HEK293 (cell line): ENCODE measurements around the gene GLB1L.

Source experiments
- CTCF ChIA-PET: fragments of 350-600 bp; formaldehyde crosslinking; extraction: SDS; loops from one replicate; lab custom pipeline; 2021; ENCODE audit warnings: antibody characterized with exemption; lab: Yijun Ruan, JAX
- POLR2A ChIA-PET: fragments of 300-600 bp; formaldehyde crosslinking; extraction: SDS; loops from one replicate; lab custom pipeline; 2020; ENCODE audit warnings: antibody characterized with exemption, inconsistent platforms; lab: Yijun Ruan, JAX
- H3K27ac ChIP-seq: fragments of 200-500 bp; sonication (Bioruptor generic); 2 replicates; pipeline ENCODE4 v1.5.1; 2014; ENCODE audit warnings: low read depth, low read length, control low read depth, inconsistent platforms; ENCODE audit errors: extremely low read depth
- H3K36me3 ChIP-seq, 2 experiments: fragments of 200-500 bp in 1 of 2; sonication (Bioruptor generic) in 1 of 2; 1 replicate in 1 of 2; 2 replicates in 1 of 2; pipeline ENCODE4 v1.5.1; 2014 to 2017; ENCODE audit warnings: inconsistent platforms in 2 of 2, low read length in 2 of 2; ENCODE audit not compliant: control insufficient read depth in 2 of 2, insufficient read depth in 1 of 2
- H3K4me1 ChIP-seq: fragments of 200-500 bp; sonication (Bioruptor generic); 2 replicates; pipeline ENCODE4 v1.5.1; 2014; ENCODE audit warnings: mild to moderate bottlenecking, low read length, inconsistent platforms; ENCODE audit not compliant: control insufficient read depth, insufficient read depth
- H3K4me3 ChIP-seq: 2 replicates; pipeline ENCODE4 v1.5.1; 2011; ENCODE audit warnings: low read depth, mild to moderate bottlenecking, control low read depth, low read length, moderate library complexity
- H3K9me3 ChIP-seq: fragments of 200-500 bp; sonication (Bioruptor generic); 2 replicates; pipeline ENCODE4 v1.5.1; 2014; ENCODE audit warnings: low read depth, low read length, inconsistent platforms; ENCODE audit not compliant: control insufficient read depth, insufficient read depth
- BCL11B ChIP-seq: fragments of 450-650 bp; formaldehyde crosslinking; IDR thresholded peaks from 2 replicates; pipeline ENCODE4 v1.5.1; 2016; ENCODE audit warnings: low read depth, missing biosample characterization, missing genetic modification characterization
- CTCF ChIP-seq: fragments of 450-650 bp; formaldehyde crosslinking; IDR thresholded peaks from 2 replicates; pipeline ENCODE4 v1.5.1; 2016; ENCODE audit warnings: missing biosample characterization, missing genetic modification characterization
- GFI1B ChIP-seq: fragments of 450-650 bp; formaldehyde crosslinking; IDR thresholded peaks from 2 replicates; pipeline ENCODE4 v1.5.1; 2016; ENCODE audit warnings: missing biosample characterization, missing genetic modification characterization
- PBX3 ChIP-seq: sonication (generic); formaldehyde crosslinking; IDR thresholded peaks from 2 replicates; pipeline ENCODE4 v1.8.1; 2022; ENCODE audit warnings: mild to moderate bottlenecking, moderate library complexity, missing genetic modification reagents
- RBAK ChIP-seq: fragments of 450-650 bp; formaldehyde crosslinking; IDR thresholded peaks from 2 replicates; pipeline ENCODE4 v1.5.1; 2016; ENCODE audit warnings: missing biosample characterization, missing genetic modification characterization
- TCF7L2 ChIP-seq: IDR thresholded peaks from 2 replicates; pipeline ENCODE4 v1.6.1; 2011; ENCODE audit warnings: low read depth, mild to moderate bottlenecking, inconsistent platforms, low read length, moderate library complexity, borderline replicate concordance
- ZNF138 ChIP-seq: fragments of 450-650 bp; formaldehyde crosslinking; IDR thresholded peaks from 2 replicates; pipeline ENCODE4 v1.5.1; 2016; ENCODE audit warnings: missing biosample characterization, missing genetic modification characterization, borderline replicate concordance
- ZNF148 ChIP-seq: fragments of 450-650 bp; formaldehyde crosslinking; IDR thresholded peaks from 2 replicates; pipeline ENCODE4 v1.5.0; 2017; ENCODE audit warnings: missing biosample characterization, missing genetic modification characterization, borderline replicate concordance
- ZNF2 ChIP-seq: fragments of 450-650 bp; formaldehyde crosslinking; IDR thresholded peaks from 2 replicates; pipeline ENCODE4 v1.5.1; 2016; ENCODE audit warnings: missing biosample characterization, missing genetic modification characterization
- ZNF292 ChIP-seq: fragments of 450-650 bp; formaldehyde crosslinking; IDR thresholded peaks from 2 replicates; pipeline ENCODE4 v1.5.1; 2016; ENCODE audit warnings: low read depth, missing biosample characterization, missing genetic modification characterization, borderline replicate concordance
- ZNF335 ChIP-seq: fragments of 450-650 bp; formaldehyde crosslinking; conservative IDR thresholded peaks from 2 replicates; pipeline ENCODE4 v1.5.1; 2016; ENCODE audit warnings: missing biosample characterization, missing genetic modification characterization
- ZNF404 ChIP-seq: fragments of 450-650 bp; formaldehyde crosslinking; IDR thresholded peaks from 2 replicates; pipeline ENCODE4 v1.5.1; 2017; ENCODE audit warnings: missing biosample characterization, missing genetic modification characterization
- ZNF488 ChIP-seq: fragments of 450-650 bp; formaldehyde crosslinking; IDR thresholded peaks from 2 replicates; pipeline ENCODE4 v1.5.1; 2016; ENCODE audit warnings: missing biosample characterization, missing genetic modification characterization
- ZNF561 ChIP-seq: fragments of 450-650 bp; IDR thresholded peaks from 2 replicates; pipeline ENCODE4 v1.5.1; 2018; ENCODE audit warnings: missing biosample characterization, missing genetic modification characterization, borderline replicate concordance
- ZNF645 ChIP-seq: fragments of 450-650 bp; formaldehyde crosslinking; IDR thresholded peaks from 2 replicates; pipeline ENCODE4; 2016; ENCODE audit warnings: missing biosample characterization, missing genetic modification characterization
- ZNF777 ChIP-seq: fragments of 450-650 bp; formaldehyde crosslinking; IDR thresholded peaks from 2 replicates; pipeline ENCODE4 v1.5.1; 2017; ENCODE audit warnings: missing biosample characterization, missing genetic modification characterization, borderline replicate concordance
- TF ChIP-seq, protein P1 (sequence below): fragments of 450-650 bp; formaldehyde crosslinking; IDR thresholded peaks from 2 replicates; pipeline ENCODE4 v1.5.1; 2016; ENCODE audit warnings: missing biosample characterization, missing genetic modification characterization

The GLB1L gene

DNA sequence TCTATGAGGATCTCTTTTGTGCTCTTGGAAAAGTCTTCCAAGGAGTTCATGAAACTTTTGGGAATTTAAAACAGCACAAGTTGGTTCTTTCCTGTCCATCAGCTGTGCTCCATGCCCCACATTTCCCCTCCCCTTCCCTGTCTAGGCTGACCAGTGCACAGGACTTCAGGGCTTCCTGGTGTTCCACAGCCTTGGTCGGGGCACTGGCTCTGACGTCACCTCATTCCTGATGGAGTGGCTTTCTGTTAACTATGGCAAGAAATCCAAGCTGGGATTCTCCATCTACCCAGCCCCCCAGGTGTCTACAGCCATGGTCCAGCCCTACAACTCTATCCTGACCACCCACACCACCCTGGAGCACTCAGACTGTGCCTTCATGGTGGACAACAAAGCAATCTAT lies 25.8 kb upstream of the GLB1L start:
- ChIA-PET POLR2A (no interaction called here), CTCF (interaction anchor here (1.3 to 1.4 kb wide), 2 partner anchors 24 to 27 kb away, joined by 4 to 7 read pairs; no protein-coding TSS in a partner anchor)
- Histone ChIP-seq H3K36me3 (no peaks in the 10 kb centered on the region), H3K9me3 (no peaks in the 10 kb centered on the region), H3K27ac (no peak overlapping the region), H3K4me3 (no peak overlapping the region), H3K4me1 (no peaks in the 10 kb centered on the region)
- TF ChIP-seq, protein P1, sequence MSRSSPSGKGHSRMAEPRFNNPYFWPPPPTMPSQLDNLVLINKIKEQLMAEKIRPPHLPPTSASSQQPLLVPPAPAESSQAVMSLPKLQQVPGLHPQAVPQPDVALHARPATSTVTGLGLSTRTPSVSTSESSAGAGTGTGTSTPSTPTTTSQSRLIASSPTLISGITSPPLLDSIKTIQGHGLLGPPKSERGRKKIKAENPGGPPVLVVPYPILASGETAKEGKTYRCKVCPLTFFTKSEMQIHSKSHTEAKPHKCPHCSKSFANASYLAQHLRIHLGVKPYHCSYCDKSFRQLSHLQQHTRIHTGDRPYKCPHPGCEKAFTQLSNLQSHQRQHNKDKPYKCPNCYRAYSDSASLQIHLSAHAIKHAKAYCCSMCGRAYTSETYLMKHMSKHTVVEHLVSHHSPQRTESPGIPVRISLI (tag by site-specific recombination): no peak
- TF ChIP-seq ZNF138 (tag by site-specific recombination): no peak
- no peak for TF ChIP-seq ZNF645 (tag by site-specific recombination)
- no peak for TF ChIP-seq GFI1B (tag by site-specific recombination)
- no peak for TF ChIP-seq RBAK
- TF ChIP-seq BCL11B (tag by site-specific recombination): no peak
- TF ChIP-seq ZNF404 (tag by site-specific recombination): no peak
- TF ChIP-seq ZNF488 (tag by site-specific recombination): no peak
- no peak for TF ChIP-seq TCF7L2

DNA sequence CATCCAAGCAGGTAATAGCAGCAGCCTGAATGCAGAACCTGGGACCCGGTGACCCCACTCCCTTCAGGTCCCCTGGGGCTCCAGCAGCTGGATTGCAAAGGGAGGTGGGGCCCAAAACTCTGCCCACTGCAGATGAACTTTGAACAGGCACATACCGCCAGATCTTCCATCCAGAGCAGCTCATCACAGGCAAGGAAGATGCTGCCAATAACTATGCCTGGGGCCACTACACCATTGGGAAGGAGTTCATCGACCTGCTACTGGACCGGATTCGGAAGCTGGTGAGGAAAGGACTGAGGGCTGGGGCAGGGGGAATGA lies 24.8 kb upstream of the GLB1L start:
- TF ChIP-seq, protein P1 (tag by site-specific recombination): no peak
- TF ChIP-seq ZNF292 (tag by site-specific recombination) (no peak), ZNF2 (no peak), CTCF (tag by site-specific recombination) (no peak), ZNF777 (tag by site-specific recombination) (no peak), ZNF561 (no peak), ZNF148 (tag by site-specific recombination) (no peak), PBX3 (no peak), ZNF335 (tag by site-specific recombination) (no peak)
- POLR2A ChIA-PET: interaction anchor here (0.8 kb wide), 1 partner anchor 24 kb away, joined by 3 read pairs; the partner anchor contains the start of genes GLB1L and STK16
- Histone ChIP-seq H3K36me3 (no peaks in the 10 kb centered on the region), H3K9me3 (no peaks in the 10 kb centered on the region), H3K4me3 (no peak overlapping the region), H3K4me1 (no peaks in the 10 kb centered on the region), H3K27ac (no peak overlapping the region)
- CTCF ChIA-PET: interaction anchor here (1.4 kb wide), 1 partner anchor 25 kb away, joined by 7 read pairs; no protein-coding TSS in a partner anchor
